GM19455 (cell line): ENCODE data around the gene PRXL2A.

Source experiments
- ATAC-seq: cut with Tn5 transposase; IDR thresholded peaks from one replicate; pipeline ENCODE4 v1.9.1; 2021; ENCODE audit not compliant: unreplicated experiment

The PRXL2A gene

GRCh38 chr10:80460399-80461207 is 52.3 kb downstream of the PRXL2A start:
- ATAC-seq = no peak

- ATAC-seq = no peak
Observed at GRCh38 chr10:80461208-80462183, 53.1 kb downstream of the PRXL2A start.

- no peak for ATAC-seq
Observed at GRCh38 chr10:80462299-80462980, 54.1 kb downstream of the PRXL2A start.

- ATAC-seq = peak; percentile 32
Observed at GRCh38 chr10:80462981-80463741, 54.8 kb downstream of the PRXL2A start.

GRCh38 chr10:80463868-80464267 is 55.5 kb downstream of the PRXL2A start:
- no peak for ATAC-seq

- ATAC-seq = no peak
Observed at GRCh38 chr10:80464557-80465450, 56.5 kb downstream of the PRXL2A start.

GRCh38 chr10:80465451-80465835 is 57.1 kb downstream of the PRXL2A start:
- ATAC-seq = no peak

- no peak for ATAC-seq
Observed at GRCh38 chr10:80465839-80466590, 57.7 kb downstream of the PRXL2A start.

- no peak for ATAC-seq
Observed at GRCh38 chr10:80466724-80467326, 58.5 kb downstream of the PRXL2A start.

GRCh38 chr10:80468002-80468401 is 59.7 kb downstream of the PRXL2A start:
- ATAC-seq = no peak

GRCh38 chr10:80468806-80469421 is 60.6 kb downstream of the PRXL2A start:
- ATAC-seq = no peak

GRCh38 chr10:80470266-80470665 is 61.9 kb downstream of the PRXL2A start:
- no peak for ATAC-seq

GRCh38 chr10:80471001-80471400 is 62.6 kb downstream of the PRXL2A start:
- ATAC-seq = no peak

GRCh38 chr10:80471715-80472233 is 63.4 kb downstream of the PRXL2A start:
- ATAC-seq = peak; percentile 65

- ATAC-seq = peak; percentile 85
Observed at GRCh38 chr10:80472234-80473095, 64.1 kb downstream of the PRXL2A start.

- ATAC-seq = no peak
Observed at GRCh38 chr10:80473096-80473657, 64.8 kb downstream of the PRXL2A start.
